ENCODE data around the gene RTCA.

DNA sequence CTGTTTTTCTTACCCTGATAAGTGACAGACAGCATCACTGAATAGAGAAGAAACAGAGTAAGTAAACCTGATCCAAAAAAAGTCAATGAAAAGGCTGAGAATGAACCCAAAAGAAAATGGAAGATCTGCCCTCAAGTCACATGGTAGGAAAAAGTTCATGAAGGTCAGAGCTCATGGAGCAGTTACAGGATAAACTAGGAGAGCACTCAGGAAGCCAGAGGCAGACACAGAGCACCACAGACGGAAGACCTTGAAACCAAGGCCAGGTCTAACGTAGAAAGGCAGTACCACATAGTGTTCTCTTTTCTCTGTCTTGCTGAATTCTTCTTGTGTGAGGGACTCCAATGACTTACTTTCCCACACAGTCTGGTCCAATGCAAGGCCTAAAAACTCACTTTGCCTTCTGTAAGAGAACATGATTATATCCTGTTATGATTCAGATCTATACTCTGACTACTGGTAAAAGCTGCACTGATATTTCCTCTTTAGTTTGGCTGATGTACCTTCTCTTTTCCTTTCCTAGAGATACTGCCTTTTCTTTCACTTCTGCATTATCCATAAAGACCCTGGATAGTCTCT is 40.8 kb downstream of the RTCA start:
- TF ChIP-seq, protein P1, sequence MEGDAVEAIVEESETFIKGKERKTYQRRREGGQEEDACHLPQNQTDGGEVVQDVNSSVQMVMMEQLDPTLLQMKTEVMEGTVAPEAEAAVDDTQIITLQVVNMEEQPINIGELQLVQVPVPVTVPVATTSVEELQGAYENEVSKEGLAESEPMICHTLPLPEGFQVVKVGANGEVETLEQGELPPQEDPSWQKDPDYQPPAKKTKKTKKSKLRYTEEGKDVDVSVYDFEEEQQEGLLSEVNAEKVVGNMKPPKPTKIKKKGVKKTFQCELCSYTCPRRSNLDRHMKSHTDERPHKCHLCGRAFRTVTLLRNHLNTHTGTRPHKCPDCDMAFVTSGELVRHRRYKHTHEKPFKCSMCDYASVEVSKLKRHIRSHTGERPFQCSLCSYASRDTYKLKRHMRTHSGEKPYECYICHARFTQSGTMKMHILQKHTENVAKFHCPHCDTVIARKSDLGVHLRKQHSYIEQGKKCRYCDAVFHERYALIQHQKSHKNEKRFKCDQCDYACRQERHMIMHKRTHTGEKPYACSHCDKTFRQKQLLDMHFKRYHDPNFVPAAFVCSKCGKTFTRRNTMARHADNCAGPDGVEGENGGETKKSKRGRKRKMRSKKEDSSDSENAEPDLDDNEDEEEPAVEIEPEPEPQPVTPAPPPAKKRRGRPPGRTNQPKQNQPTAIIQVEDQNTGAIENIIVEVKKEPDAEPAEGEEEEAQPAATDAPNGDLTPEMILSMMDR (IDR thresholded peaks at IDR 0.05) = no peak
- TF ChIP-seq EZH2 (IDR thresholded peaks at IDR 0.05; ENCODE audit: borderline replicate concordance, insufficient read depth, low read depth, low read length, poor library complexity, severe bottlenecking) = no peak
